ENCODE data around the gene ABHD17C.
A peak's percentile ranks its signal among the peaks of the same experiment; 100 is the strongest.

- no peak for TF ChIP-seq CTCF (IDR thresholded peaks at IDR 0.05; ENCODE audit: extremely low read depth in 1 of 2, insufficient read depth in 1 of 2, low read depth in 1 of 2, low read length in 2 of 2)
- TF ChIP-seq MAX (IDR thresholded peaks at IDR 0.05; ENCODE audit: insufficient read depth, insufficient read length) = no peak
- TF ChIP-seq POLR2AphosphoS5 (IDR thresholded peaks at IDR 0.05; ENCODE audit: insufficient read depth, low read depth, low read length) = no peak
- peak; percentile 81 for TF ChIP-seq EZH2 (IDR thresholded peaks at IDR 0.05; ENCODE audit: borderline replicate concordance, low read depth, low read length, severe bottlenecking)
- TF ChIP-seq POLR2A (IDR thresholded peaks at IDR 0.05; ENCODE audit: low read depth, low read length) = no peak
- no peak for TF ChIP-seq GATA2 (IDR thresholded peaks at IDR 0.05; ENCODE audit: insufficient read depth, insufficient read length, low read depth, low read length)
Measured at GRCh38 chr15:80779658-80780415, 84.7 kb downstream of the ABHD17C start.

Data from endothelial cell of umbilical vein (primary cell).